Cardiac fibroblast (primary cell): ENCODE results near the gene EXOC3.

Source experiments
- DNase-seq, 2 donors: peaks; one replicate each; pipeline versions ENCODE4 v3.0.0 to v3.0.0-alpha.2; 2010; ENCODE audit warnings: low read depth in 2 of 2
- H3K4me3 ChIP-seq, 2 donors: replicated peaks in 1 of 2; 1 replicate in 1 of 2; 2 replicates in 1 of 2; pipeline ENCODE4 v1.5.1; 2011; ENCODE audit warnings: low read depth in 2 of 2, low read length in 2 of 2, mild to moderate bottlenecking in 2 of 2, moderate library complexity in 1 of 2
- CTCF ChIP-seq: IDR thresholded peaks from one replicate; pipeline ENCODE4 v1.5.1; 2011; ENCODE audit warnings: low read depth, mild to moderate bottlenecking, low read length, inconsistent platforms

The EXOC3 gene

GRCh38 chr5:509611-510185, 66.7 kb downstream of the EXOC3 start:
- no peak for DNase-seq
- TF ChIP-seq CTCF = no peak
- H3K4me3 ChIP-seq = no peak overlapping the region

DNA sequence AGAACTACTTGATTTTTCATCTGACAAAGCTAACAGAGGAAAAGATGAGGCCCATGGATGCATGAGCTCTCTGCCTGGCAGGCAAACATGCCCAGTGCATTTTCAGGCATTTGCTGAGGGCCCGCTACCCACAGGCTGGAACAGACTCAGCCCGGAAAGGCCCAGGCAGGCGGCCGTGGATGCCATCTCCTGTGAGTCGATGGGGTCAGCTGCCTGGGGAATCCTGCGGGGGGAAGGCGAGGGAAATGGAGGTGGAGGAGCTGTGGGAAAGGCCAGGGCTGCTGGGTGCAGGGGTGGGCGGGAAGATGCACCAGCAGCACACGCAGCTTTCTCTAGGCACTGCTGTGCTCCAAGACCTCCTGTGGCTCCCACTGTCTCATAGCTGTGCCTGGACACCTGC, 67.5 kb downstream of the EXOC3 start:
- H3K4me3 ChIP-seq = no peak overlapping the region
- DNase-seq = no peak
- TF ChIP-seq CTCF = no peak

DNA sequence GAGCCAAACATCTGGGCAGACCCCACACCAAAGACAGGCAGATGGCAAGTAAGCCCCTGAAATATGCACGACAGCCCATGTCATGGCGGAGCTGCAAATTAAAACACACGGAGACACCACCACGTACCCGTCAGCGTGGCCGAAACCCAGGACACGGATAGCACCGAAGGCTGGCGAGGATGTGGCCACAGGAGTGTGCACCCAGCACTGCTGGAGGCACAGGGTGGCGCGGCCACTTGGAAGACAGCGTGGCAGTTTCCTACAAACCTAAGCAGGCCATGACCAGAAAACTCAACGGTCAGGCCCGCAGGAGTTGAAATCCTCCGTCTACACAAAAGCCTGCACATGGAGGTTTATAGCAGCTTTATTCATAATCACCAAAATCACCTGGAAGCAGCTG, 68.5 kb downstream of the EXOC3 start:
- no peak for DNase-seq
- TF ChIP-seq CTCF = no peak
- no peak overlapping the region for H3K4me3 ChIP-seq

DNA sequence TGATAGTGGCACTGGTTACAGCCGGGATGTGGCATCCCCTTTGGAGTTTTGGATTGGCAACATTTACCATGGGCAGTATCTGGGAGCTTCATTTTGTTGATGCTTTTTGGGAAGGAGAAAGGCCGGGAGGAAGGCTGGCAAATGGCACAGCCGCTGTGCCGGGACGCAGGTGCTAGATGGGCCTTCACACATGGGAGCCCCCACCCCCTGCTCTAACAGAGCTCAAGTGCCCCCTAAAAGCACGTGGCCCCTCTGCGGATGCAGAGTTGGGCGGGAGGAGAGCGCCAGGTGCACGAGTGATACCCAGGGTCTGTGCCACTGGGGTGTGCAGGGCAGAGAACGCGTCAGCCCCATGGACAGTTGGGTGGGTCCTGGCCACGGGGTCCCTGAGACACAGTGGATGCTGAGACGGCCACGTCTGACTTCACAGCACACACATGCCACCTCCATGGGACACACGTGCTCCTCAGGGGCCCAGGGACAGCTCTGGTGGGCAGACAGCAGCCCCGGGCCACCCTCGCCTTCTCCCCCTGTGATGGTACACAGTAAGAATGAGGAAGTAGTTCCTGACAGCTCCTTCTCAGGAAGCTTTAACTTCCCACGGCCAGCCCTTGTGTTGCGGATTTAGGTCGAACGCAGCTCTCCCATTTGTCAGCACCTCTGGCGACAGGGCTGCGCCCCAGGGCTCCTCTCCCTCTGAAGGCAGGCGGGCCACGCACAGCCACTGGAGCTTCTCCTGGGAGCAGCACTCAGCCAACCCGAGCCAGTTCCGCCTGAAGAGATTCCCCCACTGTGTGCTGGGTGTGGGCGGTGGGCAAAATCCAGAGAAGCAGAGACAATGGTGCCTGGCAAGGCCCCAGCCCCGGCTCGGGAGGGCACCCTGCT, 70.5 kb downstream of the EXOC3 start:
- no peak for DNase-seq
- no peak for TF ChIP-seq CTCF
- H3K4me3 ChIP-seq = no peak overlapping the region

GRCh38 chr5:514101-514485, 71.1 kb downstream of the EXOC3 start:
- H3K4me3 ChIP-seq = no peak overlapping the region
- no peak for TF ChIP-seq CTCF
- DNase-seq = no peak

DNA sequence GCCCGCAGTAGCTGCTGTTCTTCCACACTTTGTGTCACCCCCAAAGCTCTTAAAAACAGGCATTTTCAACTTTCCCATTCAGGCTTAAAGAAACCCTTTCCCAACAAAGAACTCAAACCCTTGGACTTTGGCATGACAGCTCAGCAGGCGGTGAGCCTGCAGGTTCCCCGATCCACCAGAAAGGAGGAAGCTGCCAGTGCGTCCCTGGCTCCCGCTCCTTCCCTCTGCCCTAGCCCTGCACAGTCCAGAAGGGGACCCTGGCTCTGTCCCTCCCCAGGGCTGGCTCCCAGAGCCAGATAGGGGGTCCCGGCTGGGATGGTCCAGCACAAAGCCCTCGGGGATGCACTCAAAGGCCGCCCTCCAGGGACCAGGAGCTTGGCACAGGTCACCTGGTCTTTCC, 71.7 kb downstream of the EXOC3 start:
- TF ChIP-seq CTCF = no peak
- no peak overlapping the region for H3K4me3 ChIP-seq
- no peak for DNase-seq
